CD4-positive, alpha-beta T cell treated with Interleukin-1 beta for 1 hour (primary cell): ENCODE data around the gene ATP8A1.

Source experiments
- DNase-seq, 2 donors: peaks; one replicate each; pipeline ENCODE4 v3.0.0-alpha.2; 2020 to 2022

The ATP8A1 gene

GRCh38 chr4:42646999-42647541 lies 9.8 kb downstream of the ATP8A1 start:
- peak in 1 of 2 donors; percentile 24 for DNase-seq

GRCh38 chr4:42646013-42646784 lies 10.7 kb downstream of the ATP8A1 start:
- no peak for DNase-seq

- no peak for DNase-seq
These were observed 12.0 kb downstream of the ATP8A1 start for GRCh38 chr4:42644897-42645296.

- peak; percentile 31 to 47 for DNase-seq
These were observed 13.2 kb downstream of the ATP8A1 start for GRCh38 chr4:42643685-42644084.

GRCh38 chr4:42642845-42643615 lies 13.9 kb downstream of the ATP8A1 start:
- no peak for DNase-seq

- no peak for DNase-seq
These were observed 14.7 kb downstream of the ATP8A1 start for GRCh38 chr4:42642101-42642797.

GRCh38 chr4:42641656-42642055 lies 15.2 kb downstream of the ATP8A1 start:
- no peak for DNase-seq

GRCh38 chr4:42641161-42641560 lies 15.7 kb downstream of the ATP8A1 start:
- DNase-seq = no peak

- DNase-seq = no peak
These were observed 16.3 kb downstream of the ATP8A1 start for GRCh38 chr4:42640613-42641012.

- no peak for DNase-seq
These were observed 17.9 kb downstream of the ATP8A1 start for GRCh38 chr4:42638993-42639392.

GRCh38 chr4:42638321-42638720 lies 18.6 kb downstream of the ATP8A1 start:
- DNase-seq = no peak

GRCh38 chr4:42637867-42638266 lies 19.0 kb downstream of the ATP8A1 start:
- DNase-seq = no peak

- DNase-seq = no peak
These were observed 19.8 kb downstream of the ATP8A1 start for GRCh38 chr4:42637104-42637503.

- DNase-seq = no peak
These were observed 20.3 kb downstream of the ATP8A1 start for GRCh38 chr4:42636645-42636949.

GRCh38 chr4:42633605-42634388 lies 23.1 kb downstream of the ATP8A1 start:
- no peak for DNase-seq

- no peak for DNase-seq
These were observed 24.1 kb downstream of the ATP8A1 start for GRCh38 chr4:42632653-42633382.

GRCh38 chr4:42630908-42631307 lies 26.0 kb downstream of the ATP8A1 start:
- DNase-seq = no peak

GRCh38 chr4:42628740-42629139 lies 28.2 kb downstream of the ATP8A1 start:
- no peak for DNase-seq

- peak; percentile 46 to 75 for DNase-seq
These were observed 28.8 kb downstream of the ATP8A1 start for GRCh38 chr4:42627885-42628646.

- no peak for DNase-seq
These were observed 30.2 kb downstream of the ATP8A1 start for GRCh38 chr4:42626629-42627146.

- no peak for DNase-seq
These were observed 31.6 kb downstream of the ATP8A1 start for GRCh38 chr4:42625329-42625728.
